Activated B cell treated with CpG ODN at 0.5 μM for 24 hours (primary cell): ENCODE data around the gene WDR13. TPM values are rescaled to one million over a fixed set of nuclear protein-coding genes. Genes with fewer than 3 reads are reported as not detected.

Source experiments
- ATAC-seq: fragments of 200-7000 bp; cut with Tn5 transposase; one replicate; pipeline ENCODE4 v1.10.0; 2021; ENCODE audit warnings: low read depth, mild to moderate bottlenecking, moderate library complexity
- CTCF ChIA-PET: fragments of 350-600 bp; sonication (Branson Sonifier 250); formaldehyde crosslinking; loops from one replicate; lab custom pipeline; 2021; ENCODE audit warnings: antibody characterized with exemption; lab: Charles Lee
- POLR2A ChIA-PET: fragments of 350-600 bp; sonication (Branson Sonifier 250); formaldehyde crosslinking; loops from one replicate; lab custom pipeline; 2021; ENCODE audit warnings: antibody characterized with exemption; lab: Charles Lee
- DNase-seq: peaks from one replicate; pipeline ENCODE4 v3.0.0; 2022
- H3K27ac Mint-ChIP-seq: one replicate; pipeline ENCODE4 v1.8.0; 2020; ENCODE audit warnings: mixed read lengths
- H3K27me3 Mint-ChIP-seq: one replicate; pipeline ENCODE4 v1.8.0; 2021; ENCODE audit warnings: mixed read lengths
- H3K36me3 Mint-ChIP-seq: one replicate; pipeline ENCODE4 v1.8.0; 2021; ENCODE audit warnings: low read depth, mixed read lengths
- H3K4me1 Mint-ChIP-seq: one replicate; pipeline ENCODE4 v1.8.0; 2021; ENCODE audit warnings: mixed read lengths
- H3K4me3 Mint-ChIP-seq: one replicate; pipeline ENCODE4 v1.8.0; 2020; ENCODE audit warnings: mild to moderate bottlenecking, mixed read lengths
- H3K9me3 Mint-ChIP-seq: one replicate; pipeline ENCODE4 v1.8.0; 2020; ENCODE audit warnings: mixed read lengths
- intact Hi-C: fragments of 100-400 bp; cut with micrococcal nuclease; formaldehyde crosslinking; loops from one replicate; pipeline ENCODE4 v1.15.1; 2024
- total RNA-seq: library from RNA; stranded (reverse); gene quantifications from 2 replicates; pipeline ENCODE4 v1.2.3, GENCODE V29; 2022
- TF ChIP-seq, protein P1 (sequence below): fragments of 200-600 bp; IDR thresholded peaks from one replicate; pipeline ENCODE4 v1.8.0; 2022; ENCODE audit warnings: antibody characterized with exemption, mild to moderate bottlenecking

WDR13 gene
- total RNA-seq, 1 donor from 2014 or later = 73.4 TPM

DNA sequence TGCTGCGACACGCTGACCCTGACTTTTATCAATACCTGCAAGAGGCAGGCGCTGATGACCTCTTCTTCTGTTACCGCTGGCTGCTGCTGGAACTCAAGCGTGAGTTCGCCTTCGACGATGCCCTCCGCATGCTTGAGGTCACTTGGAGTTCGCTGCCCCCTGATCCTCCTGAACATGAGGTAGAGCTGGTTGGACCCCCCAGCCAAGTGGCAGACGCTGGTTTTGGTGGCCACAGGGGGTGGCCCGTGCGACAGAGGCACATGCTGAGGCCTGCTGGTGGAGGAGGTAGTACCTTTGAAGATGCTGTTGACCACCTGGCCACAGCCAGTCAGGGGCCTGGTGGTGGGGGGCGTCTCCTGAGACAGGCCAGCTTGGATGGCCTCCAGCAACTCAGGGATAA lies 37.2 kb upstream of the WDR13 start:
- no peak for ATAC-seq
- H3K27ac Mint-ChIP-seq = no peak overlapping the region
- POLR2A ChIA-PET = no interaction called here

DNA sequence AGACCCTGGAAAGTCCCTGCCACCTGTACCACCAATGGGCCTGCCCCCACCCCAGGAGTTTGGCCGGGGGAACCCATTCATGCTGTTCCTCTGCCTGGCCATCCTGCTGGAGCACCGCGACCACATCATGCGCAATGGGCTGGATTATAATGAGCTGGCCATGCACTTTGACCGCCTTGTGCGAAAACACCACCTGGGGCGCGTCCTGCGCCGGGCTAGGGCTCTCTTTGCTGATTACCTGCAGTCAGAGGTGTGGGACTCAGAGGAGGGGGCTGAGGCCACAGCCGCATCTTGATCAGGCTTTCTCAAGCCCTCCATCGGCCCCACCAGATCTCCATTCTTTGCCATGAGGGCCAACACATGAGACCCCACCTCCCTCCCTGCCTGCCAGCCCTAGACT lies 36.6 kb upstream of the WDR13 start:
- DNase-seq (no peak), ATAC-seq (no peak)
- ChIA-PET CTCF (no interaction called here), POLR2A (no interaction called here)
- no peak overlapping the region for H3K4me3 Mint-ChIP-seq
- H3K4me1 Mint-ChIP-seq = no peaks in the 10 kb centered on the region
- H3K9me3 Mint-ChIP-seq = no peaks in the 10 kb centered on the region
- H3K27me3 Mint-ChIP-seq = no peaks in the 10 kb centered on the region
- H3K27ac Mint-ChIP-seq = no peak overlapping the region
- H3K36me3 Mint-ChIP-seq = peaks cover 46% of the 10 kb centered on the region
- intact Hi-C loops = no loop called here
- TF ChIP-seq, protein P1, sequence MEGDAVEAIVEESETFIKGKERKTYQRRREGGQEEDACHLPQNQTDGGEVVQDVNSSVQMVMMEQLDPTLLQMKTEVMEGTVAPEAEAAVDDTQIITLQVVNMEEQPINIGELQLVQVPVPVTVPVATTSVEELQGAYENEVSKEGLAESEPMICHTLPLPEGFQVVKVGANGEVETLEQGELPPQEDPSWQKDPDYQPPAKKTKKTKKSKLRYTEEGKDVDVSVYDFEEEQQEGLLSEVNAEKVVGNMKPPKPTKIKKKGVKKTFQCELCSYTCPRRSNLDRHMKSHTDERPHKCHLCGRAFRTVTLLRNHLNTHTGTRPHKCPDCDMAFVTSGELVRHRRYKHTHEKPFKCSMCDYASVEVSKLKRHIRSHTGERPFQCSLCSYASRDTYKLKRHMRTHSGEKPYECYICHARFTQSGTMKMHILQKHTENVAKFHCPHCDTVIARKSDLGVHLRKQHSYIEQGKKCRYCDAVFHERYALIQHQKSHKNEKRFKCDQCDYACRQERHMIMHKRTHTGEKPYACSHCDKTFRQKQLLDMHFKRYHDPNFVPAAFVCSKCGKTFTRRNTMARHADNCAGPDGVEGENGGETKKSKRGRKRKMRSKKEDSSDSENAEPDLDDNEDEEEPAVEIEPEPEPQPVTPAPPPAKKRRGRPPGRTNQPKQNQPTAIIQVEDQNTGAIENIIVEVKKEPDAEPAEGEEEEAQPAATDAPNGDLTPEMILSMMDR = no peak

More for the DNA sequence above, 37.2 kb upstream of the WDR13 start:
- Mint-ChIP-seq H3K4me3 (no peak overlapping the region), H3K4me1 (no peaks in the 10 kb centered on the region), H3K27me3 (no peaks in the 10 kb centered on the region), H3K36me3 (peaks cover 52% of the 10 kb centered on the region), H3K9me3 (no peaks in the 10 kb centered on the region)
- DNase-seq = no peak
- TF ChIP-seq, protein P1 = no peak
- intact Hi-C loops = no loop called here
- CTCF ChIA-PET = no interaction called here

DNA sequence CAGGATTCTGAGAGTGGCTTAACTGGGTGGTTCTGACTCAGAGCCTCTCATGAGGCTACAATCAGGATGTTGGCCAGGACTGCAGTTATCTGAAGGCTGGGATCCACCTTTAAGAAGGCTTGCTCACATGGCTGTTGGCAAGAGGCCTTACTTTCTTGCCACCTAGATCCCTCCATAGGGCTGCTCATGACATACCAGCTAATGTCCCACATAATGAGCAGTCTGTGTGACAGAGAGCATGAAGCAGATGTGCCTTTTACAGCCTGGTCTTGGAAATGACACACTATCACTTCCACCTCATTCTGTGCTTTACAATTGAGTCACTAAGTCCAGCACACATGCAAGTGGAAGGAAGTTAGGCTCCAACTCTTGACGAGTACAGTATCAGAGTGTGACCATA lies 27.3 kb upstream of the WDR13 start:
- TF ChIP-seq, protein P1 = no peak
- Mint-ChIP-seq H3K4me3 (no peak overlapping the region), H3K9me3 (no peaks in the 10 kb centered on the region), H3K27me3 (no peaks in the 10 kb centered on the region), H3K36me3 (peaks cover 9% of the 10 kb centered on the region), H3K4me1 (peaks cover 11% of the 10 kb centered on the region), H3K27ac (no peak overlapping the region)
- CTCF ChIA-PET = no interaction called here
- intact Hi-C loops = loop anchor here (10.0 kb wide), 2 partner anchors 365 to 735 kb away; partner anchors contain the start of gene ZNF81
- ATAC-seq (no peak), DNase-seq (no peak)
- POLR2A ChIA-PET = no interaction called here

DNA sequence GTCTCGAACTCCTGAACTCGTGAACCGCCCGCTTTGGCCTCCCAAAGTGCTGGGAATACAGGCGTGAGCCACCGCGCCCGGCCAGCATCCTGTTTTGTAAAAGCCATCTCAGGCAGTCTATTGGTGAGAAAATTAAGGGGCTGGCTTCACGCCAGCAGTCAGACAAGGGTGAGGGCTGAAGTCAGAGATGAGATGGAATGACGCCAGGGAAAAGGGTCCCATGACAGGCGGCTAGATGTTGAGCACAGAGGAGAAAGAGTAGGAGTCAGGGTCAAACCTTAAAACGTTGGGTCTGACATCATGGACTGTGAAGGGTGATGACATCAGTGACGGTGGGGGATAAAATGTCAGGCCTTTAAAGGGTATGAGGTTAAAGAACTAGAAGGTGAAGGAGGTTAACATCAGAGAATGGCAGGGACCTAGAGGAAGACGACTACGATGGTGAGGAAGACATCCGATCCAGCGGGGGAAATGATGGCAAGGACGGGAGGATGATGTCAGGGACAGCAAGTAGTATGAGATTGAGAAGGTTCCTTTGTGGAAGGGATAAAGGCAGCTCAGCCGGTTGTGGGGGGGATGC lies 23.5 kb upstream of the WDR13 start:
- DNase-seq (no peak), ATAC-seq (no peak)
- intact Hi-C loops = loop anchor here (1.0 to 10.0 kb wide), 10 partner anchors 24 to 922 kb away; partner anchors contain the start of genes HDAC6, PORCN, SUV39H1 and TBC1D25
- TF ChIP-seq, protein P1 = no peak
- Mint-ChIP-seq H3K36me3 (peaks cover 42% of the 10 kb centered on the region), H3K9me3 (no peaks in the 10 kb centered on the region), H3K4me1 (peaks cover 24% of the 10 kb centered on the region), H3K4me3 (peak overlapping the region; percentile 99), H3K27ac (peak overlapping the region; percentile 100), H3K27me3 (no peaks in the 10 kb centered on the region)
- CTCF ChIA-PET = interaction anchor here (1.2 kb wide), 1 partner anchor 34 kb away, joined by 3 read pairs; the partner anchor contains the start of gene TBC1D25
- POLR2A ChIA-PET = interaction anchor here (0.7 to 3.0 kb wide), 20 partner anchors 20 to 923 kb away, joined by 3 to 45 read pairs (median 5); partner anchors contain the start of genes EBP, ELK1, HDAC6 and OTUD5
